CD4-positive, alpha-beta T cell treated with Interleukin-4 for 1 hour (primary cell): ENCODE measurements around the gene MORC2.

Experiments used
- DNase-seq, 2 donors: peaks; one replicate each; pipeline ENCODE4 v3.0.0-alpha.2; 2020 to 2022

Gene MORC2

GRCh38 chr22:30948930-30949342 is 19.6 kb downstream of the MORC2 start:
- DNase-seq: no peak

GRCh38 chr22:30947816-30948454 is 20.6 kb downstream of the MORC2 start:
- peak in 1 of 2 donors; percentile 59 for DNase-seq

- DNase-seq: no peak
These were observed 21.3 kb downstream of the MORC2 start for GRCh38 chr22:30947173-30947815.

GRCh38 chr22:30946354-30946753 is 22.2 kb downstream of the MORC2 start:
- DNase-seq: no peak

GRCh38 chr22:30945653-30946052 is 22.9 kb downstream of the MORC2 start:
- no peak for DNase-seq

GRCh38 chr22:30944986-30945385 is 23.6 kb downstream of the MORC2 start:
- DNase-seq: no peak

- peak; percentile 48 to 66 for DNase-seq
These were observed 25.2 kb downstream of the MORC2 start for GRCh38 chr22:30943368-30943767.

- DNase-seq: no peak
These were observed 27.2 kb downstream of the MORC2 start for GRCh38 chr22:30941363-30941740.

GRCh38 chr22:30940685-30941362 is 27.8 kb downstream of the MORC2 start:
- DNase-seq: peak; percentile 35 to 49

- DNase-seq: no peak
These were observed 34.5 kb downstream of the MORC2 start for GRCh38 chr22:30934053-30934452.

GRCh38 chr22:30933457-30933856 is 35.1 kb downstream of the MORC2 start:
- DNase-seq: no peak

GRCh38 chr22:30932661-30933060 is 35.9 kb downstream of the MORC2 start:
- DNase-seq: no peak

GRCh38 chr22:30931541-30932300 is 36.9 kb downstream of the MORC2 start:
- DNase-seq: no peak

GRCh38 chr22:30930228-30930627 is 38.3 kb downstream of the MORC2 start:
- DNase-seq: no peak

- no peak for DNase-seq
These were observed 40.2 kb downstream of the MORC2 start for GRCh38 chr22:30928401-30928800.

- DNase-seq: no peak
These were observed 40.8 kb downstream of the MORC2 start for GRCh38 chr22:30927806-30928205.

- no peak for DNase-seq
These were observed 41.9 kb downstream of the MORC2 start for GRCh38 chr22:30926706-30927105.

GRCh38 chr22:30925667-30926066 is 42.9 kb downstream of the MORC2 start:
- no peak for DNase-seq

- no peak for DNase-seq
These were observed 45.2 kb downstream of the MORC2 start for GRCh38 chr22:30923168-30923900.

- DNase-seq: peak; percentile 88 to 90
These were observed 46.4 kb downstream of the MORC2 start for GRCh38 chr22:30922151-30922611.

- no peak for DNase-seq
These were observed 47.5 kb downstream of the MORC2 start for GRCh38 chr22:30921108-30921507.

GRCh38 chr22:30920407-30920806 is 48.2 kb downstream of the MORC2 start:
- peak; percentile 82 to 84 for DNase-seq

GRCh38 chr22:30919973-30920372 is 48.6 kb downstream of the MORC2 start:
- no peak for DNase-seq
